Endothelial cell of umbilical vein (primary cell): ENCODE results near the gene KIF26B. TPM values are rescaled to one million over a fixed set of nuclear protein-coding genes. Genes with fewer than 3 reads are reported as not detected.

ENCODE experiments used
- BruUV-seq: library from RNA; stranded (reverse); fragments of 400-500 nt; replicated peaks from 2 replicates; lab custom pipeline; 2021; lab: Mats Ljungman, UMichigan
- CTCF ChIA-PET: fragments of 300-600, 350-600 bp; sonication (Branson Sonifier 250); formaldehyde crosslinking; loops from one replicate; lab custom pipeline; 2021; ENCODE audit warnings: antibody characterized with exemption, inconsistent platforms; lab: Charles Lee
- POLR2A ChIA-PET: fragments of 300-600, 350-600 bp; sonication (Branson Sonifier 250); formaldehyde crosslinking; loops from one replicate; lab custom pipeline; 2021; ENCODE audit warnings: antibody characterized with exemption, inconsistent platforms; lab: Charles Lee
- DNase-seq: peaks from one replicate; pipeline ENCODE4 v3.0.0-alpha.2; 2011; ENCODE audit warnings: low read depth, low spot score
- FAIRE-seq: peaks from 2 replicates; lab custom pipeline; 2011; peaks lifted over from hg19 to GRCh38; lab: Jason Lieb, UNC
- H2AFZ ChIP-seq: 2 replicates; pipeline ENCODE4 v1.6.0; 2012; ENCODE audit warnings: low read depth, low read length, control low read depth, inconsistent platforms
- H3K27ac ChIP-seq: 2 replicates; pipeline ENCODE4 v1.5.1; 2011; ENCODE audit warnings: low read depth, mild to moderate bottlenecking, control low read depth, low read length, moderate library complexity; ENCODE audit not compliant: insufficient read depth
- H3K27me3 ChIP-seq, 2 experiments: 2 replicates each; pipeline versions ENCODE4 v1.6.0 to v1.6.1; 2011; ENCODE audit warnings: low read length in 2 of 2, mixed read lengths in 1 of 2; ENCODE audit not compliant: control insufficient read depth in 2 of 2, insufficient read depth in 2 of 2
- H3K36me3 ChIP-seq, 2 experiments: 2 replicates in 1 of 2; 3 replicates in 1 of 2; pipeline ENCODE4 v1.5.1; 2011; ENCODE audit warnings: low read length in 2 of 2, mild to moderate bottlenecking in 1 of 2, moderate library complexity in 1 of 2; ENCODE audit not compliant: control insufficient read depth in 2 of 2, insufficient read depth in 2 of 2; ENCODE audit errors: extremely low read depth in 1 of 2
- H3K4me1 ChIP-seq: 3 replicates; pipeline ENCODE4 v1.5.1; 2011; ENCODE audit warnings: mild to moderate bottlenecking, low read length; ENCODE audit not compliant: control insufficient read depth, insufficient read depth; ENCODE audit errors: extremely low read depth
- H3K4me2 ChIP-seq: 2 replicates; pipeline ENCODE4 v1.6.1; 2011; ENCODE audit warnings: low read length, control low read depth, mixed read lengths; ENCODE audit not compliant: insufficient read depth
- H3K4me3 ChIP-seq, 3 experiments: fragments of 200-600 bp in 1 of 3; sonication (generic), shearing (Covaris generic) in 1 of 3; replicated peaks in 1 of 3; 2 replicates each; pipeline ENCODE4 v1.5.1; 2011 to 2016; ENCODE audit warnings: control low read depth in 3 of 3, low read length in 3 of 3, mild to moderate bottlenecking in 2 of 3, inconsistent platforms in 1 of 3, low read depth in 1 of 3, moderate library complexity in 1 of 3; ENCODE audit not compliant: insufficient read depth in 1 of 3
- H3K79me2 ChIP-seq: 2 replicates; pipeline ENCODE4 v1.6.0; 2012; ENCODE audit warnings: low read length, inconsistent platforms; ENCODE audit not compliant: control insufficient read depth, insufficient read depth
- H3K9ac ChIP-seq: replicated peaks from 2 replicates; pipeline ENCODE3; 2011; ENCODE audit warnings: low read length, control low read depth; ENCODE audit not compliant: insufficient read depth; ENCODE audit errors: extremely low read depth
- H3K9me1 ChIP-seq: replicated peaks from 3 replicates; pipeline ENCODE4 v1.6.0; 2011; ENCODE audit warnings: mild to moderate bottlenecking, low read length; ENCODE audit not compliant: control insufficient read depth, insufficient read depth; ENCODE audit errors: extremely low read depth
- H3K9me3 ChIP-seq: replicated peaks from 2 replicates; pipeline ENCODE4 v1.5.1; 2012; ENCODE audit warnings: low read length, inconsistent platforms; ENCODE audit not compliant: control insufficient read depth, insufficient read depth
- H4K20me1 ChIP-seq: replicated peaks from 2 replicates; pipeline ENCODE3; 2011; ENCODE audit warnings: mild to moderate bottlenecking, low read length; ENCODE audit not compliant: control insufficient read depth, insufficient read depth; ENCODE audit errors: extremely low read depth
- EZH2 ChIP-seq: IDR thresholded peaks from 2 replicates; pipeline ENCODE4 v1.6.1; 2012; ENCODE audit warnings: borderline replicate concordance, low read depth, mild to moderate bottlenecking, moderate library complexity, low read length, inconsistent platforms; ENCODE audit not compliant: severe bottlenecking
- FOS ChIP-seq: IDR thresholded peaks from 2 replicates; pipeline ENCODE4 v1.6.1; 2011; ENCODE audit warnings: mild to moderate bottlenecking, low read length, moderate library complexity, borderline replicate concordance; ENCODE audit not compliant: insufficient read depth
- GATA2 ChIP-seq: IDR thresholded peaks from 2 replicates; pipeline ENCODE4 v1.7.0; 2011; ENCODE audit warnings: low read depth, mild to moderate bottlenecking, moderate library complexity, mixed read lengths, low read length; ENCODE audit not compliant: insufficient read length, insufficient read depth
- JUN ChIP-seq: IDR thresholded peaks from 2 replicates; pipeline ENCODE4 v1.6.1; 2011; ENCODE audit warnings: borderline replicate concordance, low read depth; ENCODE audit not compliant: insufficient read length, insufficient read depth
- MYC ChIP-seq: IDR thresholded peaks from one replicate; pipeline ENCODE4 v1.6.1; 2011; ENCODE audit warnings: mild to moderate bottlenecking, low read depth, low read length
- POLR2A ChIP-seq: IDR thresholded peaks from 2 replicates; pipeline ENCODE4 v1.6.1; 2012; ENCODE audit warnings: low read depth, mild to moderate bottlenecking, control low read depth, low read length
- POLR2AphosphoS5 ChIP-seq: IDR thresholded peaks from 2 replicates; pipeline ENCODE4 v1.6.1; 2012; ENCODE audit warnings: low read depth, mild to moderate bottlenecking, control low read depth, low read length, moderate library complexity; ENCODE audit not compliant: insufficient read depth
- dilution Hi-C: fragments of 300-500 bp; cut with MboI; formaldehyde crosslinking; loops from one replicate; pipeline ENCODE4 v1.15.0; 2019; ENCODE audit warnings: low sequenced_read_pairs; ENCODE audit not compliant: extremely low pct_ligation_motif_present
- intact Hi-C: fragments of 100-400 bp; cut with micrococcal nuclease; formaldehyde crosslinking; loops from one replicate; pipeline ENCODE4 v1.10.0; 2022
- polyA plus RNA-seq, 4 experiments: library from polyadenylated mRNA; depleted of rRNA in 3 of 4; stranded (reverse) in 3 of 4; unstranded in 1 of 4; fragments of >200 nt; gene quantifications; 2 replicates each; pipeline versions ENCODE4 v1.2.1 to v1.2.3, GENCODE V29; 2011 to 2012; ENCODE audit warnings: missing spikeins in 1 of 4
- total RNA-seq: library from RNA; stranded (reverse); gene quantifications from 2 replicates; pipeline ENCODE4 v1.2.3, GENCODE V29; 2021
- TF ChIP-seq, protein P1 (sequence below): IDR thresholded peaks from 2 replicates; pipeline ENCODE4 v1.6.1; 2011; ENCODE audit not compliant: insufficient read depth, insufficient read length
- TF ChIP-seq, protein P2 (sequence below), 2 donors: IDR thresholded peaks; 1 replicate in 1 of 2; 2 replicates in 1 of 2; pipeline ENCODE4 v1.5.1; 2011; ENCODE audit warnings: low read length in 2 of 2, mild to moderate bottlenecking in 2 of 2, moderate library complexity in 2 of 2, control low read depth in 1 of 2, inconsistent platforms in 1 of 2, low read depth in 1 of 2; ENCODE audit not compliant: insufficient read depth in 1 of 2; ENCODE audit errors: extremely low read depth in 1 of 2

Gene KIF26B
- total and polyA plus RNA-seq, 2 donors (not counting 3 experiments of a cell fraction or from before 2014, with no cell fraction given): 0.04 to 0.49 TPM

DNA sequence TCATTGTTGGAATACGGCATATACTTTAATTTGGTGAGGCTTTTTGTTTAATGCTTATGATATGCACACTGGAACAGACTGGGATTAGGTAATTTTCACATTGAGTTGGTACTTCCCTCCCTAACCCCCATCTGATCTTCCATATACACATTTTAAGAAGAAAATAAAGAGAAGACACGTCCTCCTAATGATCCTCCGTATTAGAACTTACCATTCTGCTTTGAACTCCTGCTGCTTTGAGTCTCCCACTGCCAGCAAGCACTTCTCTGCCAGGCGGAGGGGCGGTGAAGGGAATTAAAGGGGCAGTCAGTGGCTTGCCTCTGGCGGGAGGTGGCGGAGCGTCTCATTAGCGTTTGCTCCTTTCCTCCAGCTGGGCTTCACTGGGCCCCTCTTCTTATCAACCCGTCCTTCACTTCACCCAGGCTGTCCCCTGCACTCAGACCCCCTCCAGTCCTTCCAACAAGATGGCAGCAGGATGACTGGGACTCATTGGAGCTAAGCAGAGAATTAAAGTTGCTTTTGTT, 433.4 kb downstream of the KIF26B start:
- DNase-seq: no peak
- Histone ChIP-seq H3K9ac (no peak overlapping the region), H3K79me2 (no peaks in the 10 kb centered on the region), H3K4me3 (no peak overlapping the region), H3K27me3 (no peaks in the 10 kb centered on the region), H4K20me1 (no peaks in the 10 kb centered on the region), H2AFZ (no peak overlapping the region), H3K9me3 (no peaks in the 10 kb centered on the region), H3K9me1 (no peaks in the 10 kb centered on the region), H3K27ac (no peak overlapping the region), H3K4me1 (no peaks in the 10 kb centered on the region), H3K4me2 (no peak overlapping the region), H3K36me3 (no peaks in the 10 kb centered on the region)
- no peak for FAIRE-seq
- intact Hi-C loops: no loop called here
- ChIA-PET POLR2A (no interaction called here), CTCF (no interaction called here)
- dilution Hi-C loops: no loop called here
- BruUV-seq: no TSS peak
- TF ChIP-seq, protein P1, sequence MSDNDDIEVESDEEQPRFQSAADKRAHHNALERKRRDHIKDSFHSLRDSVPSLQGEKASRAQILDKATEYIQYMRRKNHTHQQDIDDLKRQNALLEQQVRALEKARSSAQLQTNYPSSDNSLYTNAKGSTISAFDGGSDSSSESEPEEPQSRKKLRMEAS: no peak
- TF ChIP-seq, protein P2, sequence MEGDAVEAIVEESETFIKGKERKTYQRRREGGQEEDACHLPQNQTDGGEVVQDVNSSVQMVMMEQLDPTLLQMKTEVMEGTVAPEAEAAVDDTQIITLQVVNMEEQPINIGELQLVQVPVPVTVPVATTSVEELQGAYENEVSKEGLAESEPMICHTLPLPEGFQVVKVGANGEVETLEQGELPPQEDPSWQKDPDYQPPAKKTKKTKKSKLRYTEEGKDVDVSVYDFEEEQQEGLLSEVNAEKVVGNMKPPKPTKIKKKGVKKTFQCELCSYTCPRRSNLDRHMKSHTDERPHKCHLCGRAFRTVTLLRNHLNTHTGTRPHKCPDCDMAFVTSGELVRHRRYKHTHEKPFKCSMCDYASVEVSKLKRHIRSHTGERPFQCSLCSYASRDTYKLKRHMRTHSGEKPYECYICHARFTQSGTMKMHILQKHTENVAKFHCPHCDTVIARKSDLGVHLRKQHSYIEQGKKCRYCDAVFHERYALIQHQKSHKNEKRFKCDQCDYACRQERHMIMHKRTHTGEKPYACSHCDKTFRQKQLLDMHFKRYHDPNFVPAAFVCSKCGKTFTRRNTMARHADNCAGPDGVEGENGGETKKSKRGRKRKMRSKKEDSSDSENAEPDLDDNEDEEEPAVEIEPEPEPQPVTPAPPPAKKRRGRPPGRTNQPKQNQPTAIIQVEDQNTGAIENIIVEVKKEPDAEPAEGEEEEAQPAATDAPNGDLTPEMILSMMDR (IDR thresholded peaks at IDR 0.05; ENCODE audit: extremely low read depth in 1 of 2, insufficient read depth in 1 of 2, low read depth in 1 of 2, low read length in 2 of 2): no peak
- TF ChIP-seq POLR2A (no peak), EZH2 (no peak), JUN (no peak), GATA2 (no peak), FOS (no peak), MYC (no peak), POLR2AphosphoS5 (no peak)
